ENCODE data around the gene NBAS. TPM values are rescaled to one million over a fixed set of nuclear protein-coding genes. Genes with fewer than 3 reads are reported as not detected.

Gene NBAS
- total RNA-seq, 1 donor from 2014 or later, result 61.6 TPM

DNA sequence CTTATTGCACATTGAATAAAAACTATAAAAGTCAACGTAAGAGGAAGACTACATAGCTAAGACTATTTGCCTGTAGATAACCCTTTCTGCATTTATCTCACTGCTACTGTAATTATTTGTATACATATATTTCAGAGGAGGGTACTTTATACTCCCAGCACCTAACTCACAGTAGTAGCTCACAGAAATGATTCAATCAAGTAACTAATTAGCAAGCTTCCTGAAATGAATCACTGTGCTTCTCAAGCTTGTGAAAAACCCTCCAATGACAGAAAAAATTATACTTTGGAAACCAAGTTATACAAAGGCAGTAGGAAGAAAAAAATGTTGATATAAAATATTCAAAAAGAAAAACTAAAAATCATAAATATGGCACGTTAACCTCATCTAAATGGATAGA lies 124.9 kb downstream of the NBAS start:
- DNase-seq (ENCODE audit: low read depth, low spot score), result no peak
- Mint-ChIP-seq H3K4me1 (peaks cover 14% of the 10 kb centered on the region), H3K9me3 (no peaks in the 10 kb centered on the region), H3K4me3 (no peak overlapping the region), H3K27me3 (ENCODE audit: low read depth) (no peaks in the 10 kb centered on the region), H3K36me3 (ENCODE audit: low read depth) (peaks cover 12% of the 10 kb centered on the region), H3K27ac (ENCODE audit: unreplicated experiment) (no peak overlapping the region)
- no peak for TF ChIP-seq CTCF (conservative IDR thresholded peaks at IDR 0.05)

DNA sequence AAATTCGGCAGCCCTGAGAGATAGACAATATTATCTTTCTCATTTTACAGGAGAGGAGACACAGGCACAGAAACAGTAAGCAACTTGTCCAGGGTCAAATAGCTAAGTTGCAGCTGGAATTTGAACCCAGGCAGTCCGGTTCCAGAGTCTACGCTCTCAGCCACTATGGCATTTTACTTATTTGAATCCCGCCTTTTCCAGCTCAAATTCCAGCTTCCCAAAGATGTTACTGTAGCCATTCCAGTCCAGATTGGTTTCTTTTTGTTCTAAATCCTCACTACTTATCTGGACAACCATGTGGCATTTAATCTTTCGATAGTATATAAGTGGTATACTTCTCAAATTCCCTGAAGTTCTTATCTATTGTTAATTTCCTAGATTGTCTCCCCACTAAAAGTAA lies 125.7 kb downstream of the NBAS start:
- Mint-ChIP-seq H3K36me3 (ENCODE audit: low read depth) (peaks cover 7% of the 10 kb centered on the region), H3K4me1 (peaks cover 14% of the 10 kb centered on the region), H3K4me3 (no peak overlapping the region), H3K9me3 (no peaks in the 10 kb centered on the region), H3K27me3 (ENCODE audit: low read depth) (no peaks in the 10 kb centered on the region), H3K27ac (ENCODE audit: unreplicated experiment) (no peak overlapping the region)
- TF ChIP-seq CTCF (conservative IDR thresholded peaks at IDR 0.05), result no peak
- DNase-seq (ENCODE audit: low read depth, low spot score), result no peak

- no peak overlapping the region for H3K4me3 Mint-ChIP-seq
- no peaks in the 10 kb centered on the region for H3K27me3 Mint-ChIP-seq (ENCODE audit: low read depth)
- peaks cover 5% of the 10 kb centered on the region for H3K4me1 Mint-ChIP-seq
These were observed 128.4 kb downstream of the NBAS start for GRCh38 chr2:15432642-15433256.

DNA sequence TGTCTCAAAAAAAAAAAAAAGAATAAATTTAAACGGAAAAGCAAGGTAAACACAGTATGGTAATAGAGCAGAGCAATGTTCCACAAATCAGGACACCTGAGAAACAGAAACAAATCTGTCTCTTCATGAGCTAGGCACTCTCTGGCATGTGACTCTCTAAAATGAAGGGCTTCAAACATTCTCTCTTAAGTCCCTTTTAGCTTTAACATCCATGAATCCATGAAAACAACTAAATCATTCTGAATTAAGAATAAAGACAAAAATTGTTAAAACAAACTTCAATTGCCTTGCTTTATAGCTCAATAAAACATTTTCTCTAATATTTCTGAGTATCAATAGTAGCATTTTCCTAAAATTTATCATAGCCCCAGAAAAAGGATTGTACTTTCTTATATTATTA lies 132.1 kb downstream of the NBAS start:
- TF ChIP-seq CTCF (conservative IDR thresholded peaks at IDR 0.05), result no peak
- no peak overlapping the region for H3K27ac Mint-ChIP-seq (ENCODE audit: unreplicated experiment)
- no peaks in the 10 kb centered on the region for H3K27me3 Mint-ChIP-seq (ENCODE audit: low read depth)

More at GRCh38 chr2:15432642-15433256, 128.4 kb downstream of the NBAS start:
- no peaks in the 10 kb centered on the region for H3K36me3 Mint-ChIP-seq (ENCODE audit: low read depth)
- no peak overlapping the region for H3K27ac Mint-ChIP-seq (ENCODE audit: unreplicated experiment)
- no peaks in the 10 kb centered on the region for H3K9me3 Mint-ChIP-seq
- no peak for DNase-seq (ENCODE audit: low read depth, low spot score)
- TF ChIP-seq CTCF (conservative IDR thresholded peaks at IDR 0.05), result no peak

DNA sequence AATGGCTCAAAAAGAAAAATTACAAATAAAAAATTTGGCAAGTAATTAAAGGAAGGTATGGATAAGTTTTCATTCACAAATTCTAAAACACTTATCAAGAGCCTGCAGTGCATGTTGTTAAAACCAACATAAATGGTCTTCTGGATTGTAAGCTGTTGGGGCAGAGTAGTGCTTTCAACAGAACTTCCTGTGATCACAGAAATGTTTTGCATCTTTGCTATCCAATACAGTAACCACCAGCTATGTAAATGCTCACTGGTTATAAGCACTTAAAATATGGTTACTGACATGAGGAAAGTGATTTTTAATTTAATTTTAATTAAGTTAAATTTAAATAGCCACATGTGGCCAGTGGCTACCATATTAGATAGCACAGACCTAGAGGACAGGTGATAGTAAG lies 133.1 kb downstream of the NBAS start:
- Mint-ChIP-seq H3K9me3 (no peaks in the 10 kb centered on the region), H3K27ac (ENCODE audit: unreplicated experiment) (no peak overlapping the region), H3K36me3 (ENCODE audit: low read depth) (no peaks in the 10 kb centered on the region), H3K27me3 (ENCODE audit: low read depth) (no peaks in the 10 kb centered on the region), H3K4me3 (no peak overlapping the region), H3K4me1 (peaks cover 19% of the 10 kb centered on the region)
- TF ChIP-seq CTCF (conservative IDR thresholded peaks at IDR 0.05), result no peak
- no peak for DNase-seq (ENCODE audit: low read depth, low spot score)

More for the DNA sequence above, 132.1 kb downstream of the NBAS start:
- Mint-ChIP-seq H3K9me3 (no peaks in the 10 kb centered on the region), H3K4me1 (peaks cover 19% of the 10 kb centered on the region), H3K4me3 (no peak overlapping the region), H3K36me3 (ENCODE audit: low read depth) (no peaks in the 10 kb centered on the region)
- no peak for DNase-seq (ENCODE audit: low read depth, low spot score)
